ENCODE results near the gene DGKE.

DNA sequence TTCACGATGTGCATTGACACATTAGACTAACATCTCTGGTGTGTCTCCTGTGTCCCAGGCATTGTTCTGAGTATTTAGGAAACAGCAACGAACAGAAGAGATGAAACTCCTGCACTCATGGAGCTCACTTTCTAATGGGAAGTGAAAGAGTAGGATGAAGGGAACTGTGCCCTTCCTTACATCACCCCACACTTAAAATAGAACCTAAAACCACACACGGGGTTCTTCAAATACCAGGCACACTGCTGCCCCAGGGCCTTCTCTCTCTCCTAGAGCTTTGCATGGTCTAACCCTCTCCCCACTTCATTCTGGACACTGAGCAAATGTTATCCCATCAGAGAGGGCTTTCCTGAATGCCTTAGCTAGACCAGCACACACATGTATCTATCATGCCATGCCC, 46.2 kb downstream of the DGKE start:
- no peak for TF ChIP-seq EP300 (IDR thresholded peaks at IDR 0.05)
- no peak for TF ChIP-seq POLR2AphosphoS5 (IDR thresholded peaks at IDR 0.05)
- TF ChIP-seq, protein P1, sequence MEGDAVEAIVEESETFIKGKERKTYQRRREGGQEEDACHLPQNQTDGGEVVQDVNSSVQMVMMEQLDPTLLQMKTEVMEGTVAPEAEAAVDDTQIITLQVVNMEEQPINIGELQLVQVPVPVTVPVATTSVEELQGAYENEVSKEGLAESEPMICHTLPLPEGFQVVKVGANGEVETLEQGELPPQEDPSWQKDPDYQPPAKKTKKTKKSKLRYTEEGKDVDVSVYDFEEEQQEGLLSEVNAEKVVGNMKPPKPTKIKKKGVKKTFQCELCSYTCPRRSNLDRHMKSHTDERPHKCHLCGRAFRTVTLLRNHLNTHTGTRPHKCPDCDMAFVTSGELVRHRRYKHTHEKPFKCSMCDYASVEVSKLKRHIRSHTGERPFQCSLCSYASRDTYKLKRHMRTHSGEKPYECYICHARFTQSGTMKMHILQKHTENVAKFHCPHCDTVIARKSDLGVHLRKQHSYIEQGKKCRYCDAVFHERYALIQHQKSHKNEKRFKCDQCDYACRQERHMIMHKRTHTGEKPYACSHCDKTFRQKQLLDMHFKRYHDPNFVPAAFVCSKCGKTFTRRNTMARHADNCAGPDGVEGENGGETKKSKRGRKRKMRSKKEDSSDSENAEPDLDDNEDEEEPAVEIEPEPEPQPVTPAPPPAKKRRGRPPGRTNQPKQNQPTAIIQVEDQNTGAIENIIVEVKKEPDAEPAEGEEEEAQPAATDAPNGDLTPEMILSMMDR (IDR thresholded peaks at IDR 0.05): no peak
- no peak for TF ChIP-seq POLR2A (IDR thresholded peaks at IDR 0.05)
